C4-2B (cell line): ENCODE data around the gene EPC1.

Experiments used
- ZFX ChIP-seq: fragments of 450-650 bp; IDR thresholded peaks from 2 replicates; pipeline ENCODE4 v1.6.1; 2017
- TF ChIP-seq, protein P1 (sequence below): fragments of 450-650 bp; conservative IDR thresholded peaks from 2 replicates; pipeline ENCODE4 v1.5.1; 2017; ENCODE audit warnings: mild to moderate bottlenecking

DNA sequence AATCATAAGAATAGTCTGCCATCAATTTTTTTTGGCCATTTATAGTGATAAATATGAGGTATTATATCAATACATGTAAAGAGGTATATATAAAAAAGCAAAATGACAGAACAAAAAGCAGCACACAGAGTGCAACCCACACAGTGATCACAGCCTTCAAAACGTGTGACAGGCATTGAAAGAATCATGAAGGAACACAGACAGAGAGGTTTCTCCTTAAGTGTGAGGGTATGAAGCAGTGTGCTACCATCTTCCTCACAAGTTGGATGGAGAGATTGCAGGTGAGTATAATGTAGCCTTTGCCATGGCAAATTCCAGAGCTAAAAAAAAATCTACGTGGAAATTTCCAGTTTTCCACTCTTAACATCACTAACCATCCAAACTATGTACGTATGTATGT, 19.6 kb upstream of the EPC1 start:
- TF ChIP-seq, protein P1, sequence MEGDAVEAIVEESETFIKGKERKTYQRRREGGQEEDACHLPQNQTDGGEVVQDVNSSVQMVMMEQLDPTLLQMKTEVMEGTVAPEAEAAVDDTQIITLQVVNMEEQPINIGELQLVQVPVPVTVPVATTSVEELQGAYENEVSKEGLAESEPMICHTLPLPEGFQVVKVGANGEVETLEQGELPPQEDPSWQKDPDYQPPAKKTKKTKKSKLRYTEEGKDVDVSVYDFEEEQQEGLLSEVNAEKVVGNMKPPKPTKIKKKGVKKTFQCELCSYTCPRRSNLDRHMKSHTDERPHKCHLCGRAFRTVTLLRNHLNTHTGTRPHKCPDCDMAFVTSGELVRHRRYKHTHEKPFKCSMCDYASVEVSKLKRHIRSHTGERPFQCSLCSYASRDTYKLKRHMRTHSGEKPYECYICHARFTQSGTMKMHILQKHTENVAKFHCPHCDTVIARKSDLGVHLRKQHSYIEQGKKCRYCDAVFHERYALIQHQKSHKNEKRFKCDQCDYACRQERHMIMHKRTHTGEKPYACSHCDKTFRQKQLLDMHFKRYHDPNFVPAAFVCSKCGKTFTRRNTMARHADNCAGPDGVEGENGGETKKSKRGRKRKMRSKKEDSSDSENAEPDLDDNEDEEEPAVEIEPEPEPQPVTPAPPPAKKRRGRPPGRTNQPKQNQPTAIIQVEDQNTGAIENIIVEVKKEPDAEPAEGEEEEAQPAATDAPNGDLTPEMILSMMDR = no peak
- no peak for TF ChIP-seq ZFX
